ENCODE measurements around the gene TTC16. TPM values are rescaled to one million over a fixed set of nuclear protein-coding genes. Genes with fewer than 3 reads are reported as not detected.

The TTC16 gene
- total RNA-seq, 1 donor from 2014 or later = not detected

- Mint-ChIP-seq H3K4me1 (ENCODE audit: unreplicated experiment) (peaks cover 15% of the 10 kb centered on the region), H3K36me3 (ENCODE audit: unreplicated experiment) (no peaks in the 10 kb centered on the region), H3K4me3 (ENCODE audit: unreplicated experiment) (peak overlapping the region; percentile 100), H3K27me3 (ENCODE audit: unreplicated experiment) (no peaks in the 10 kb centered on the region), H3K27ac (ENCODE audit: unreplicated experiment) (peak overlapping the region; percentile 98), H3K9me3 (ENCODE audit: unreplicated experiment) (no peaks in the 10 kb centered on the region)
- DNase-seq (ENCODE audit: extremely low spot score, unreplicated experiment) = no peak
- no peak for TF ChIP-seq CTCF (IDR thresholded peaks at IDR 0.05)
Observed at GRCh38 chr9:127714951-127715469, 869 bp upstream of the TTC16 start.

GRCh38 chr9:127716412-127716811 lies 533 bp downstream of the TTC16 start:
- Mint-ChIP-seq H3K27me3 (ENCODE audit: unreplicated experiment) (no peaks in the 10 kb centered on the region), H3K27ac (ENCODE audit: unreplicated experiment) (peak overlapping the region; percentile 98)

GRCh38 chr9:127717766-127718165 lies 1.9 kb downstream of the TTC16 start:
- DNase-seq (ENCODE audit: extremely low spot score, unreplicated experiment) = no peak
- no peaks in the 10 kb centered on the region for H3K36me3 Mint-ChIP-seq (ENCODE audit: unreplicated experiment)
- H3K27me3 Mint-ChIP-seq (ENCODE audit: unreplicated experiment) = no peaks in the 10 kb centered on the region
- no peak for TF ChIP-seq CTCF (IDR thresholded peaks at IDR 0.05)
- no peaks in the 10 kb centered on the region for H3K9me3 Mint-ChIP-seq (ENCODE audit: unreplicated experiment)
- peaks cover 20% of the 10 kb centered on the region for H3K4me1 Mint-ChIP-seq (ENCODE audit: unreplicated experiment)
- H3K4me3 Mint-ChIP-seq (ENCODE audit: unreplicated experiment) = no peak overlapping the region
- H3K27ac Mint-ChIP-seq (ENCODE audit: unreplicated experiment) = no peak overlapping the region

More at GRCh38 chr9:127716412-127716811, 533 bp downstream of the TTC16 start:
- no peaks in the 10 kb centered on the region for H3K36me3 Mint-ChIP-seq (ENCODE audit: unreplicated experiment)
- no peak for TF ChIP-seq CTCF (IDR thresholded peaks at IDR 0.05)
- DNase-seq (ENCODE audit: extremely low spot score, unreplicated experiment) = no peak
- peak overlapping the region; percentile 100 for H3K4me3 Mint-ChIP-seq (ENCODE audit: unreplicated experiment)
- peaks cover 18% of the 10 kb centered on the region for H3K4me1 Mint-ChIP-seq (ENCODE audit: unreplicated experiment)
- no peaks in the 10 kb centered on the region for H3K9me3 Mint-ChIP-seq (ENCODE audit: unreplicated experiment)

- Mint-ChIP-seq H3K27ac (ENCODE audit: unreplicated experiment) (no peak overlapping the region), H3K4me1 (ENCODE audit: unreplicated experiment) (peaks cover 16% of the 10 kb centered on the region), H3K36me3 (ENCODE audit: unreplicated experiment) (no peaks in the 10 kb centered on the region), H3K4me3 (ENCODE audit: unreplicated experiment) (no peak overlapping the region), H3K27me3 (ENCODE audit: unreplicated experiment) (no peaks in the 10 kb centered on the region), H3K9me3 (ENCODE audit: unreplicated experiment) (no peaks in the 10 kb centered on the region)
- TF ChIP-seq CTCF (IDR thresholded peaks at IDR 0.05) = no peak
- no peak for DNase-seq (ENCODE audit: extremely low spot score, unreplicated experiment)
Observed at GRCh38 chr9:127720031-127720864, 4.4 kb downstream of the TTC16 start.

- no peaks in the 10 kb centered on the region for H3K9me3 Mint-ChIP-seq (ENCODE audit: unreplicated experiment)
- TF ChIP-seq CTCF (IDR thresholded peaks at IDR 0.05) = no peak
- H3K27me3 Mint-ChIP-seq (ENCODE audit: unreplicated experiment) = no peaks in the 10 kb centered on the region
- H3K27ac Mint-ChIP-seq (ENCODE audit: unreplicated experiment) = peak overlapping the region; percentile 34
- peaks cover 13% of the 10 kb centered on the region for H3K4me1 Mint-ChIP-seq (ENCODE audit: unreplicated experiment)
- H3K4me3 Mint-ChIP-seq (ENCODE audit: unreplicated experiment) = no peak overlapping the region
- no peaks in the 10 kb centered on the region for H3K36me3 Mint-ChIP-seq (ENCODE audit: unreplicated experiment)
- no peak for DNase-seq (ENCODE audit: extremely low spot score, unreplicated experiment)
Observed at GRCh38 chr9:127720865-127721227, 5.0 kb downstream of the TTC16 start.

All from osteocyte (in vitro differentiated cells).